Prostate gland (tissue), 2 donors: ENCODE measurements around the gene PIGN. TPM values are rescaled to one million over a fixed set of nuclear protein-coding genes. Genes with fewer than 3 reads are reported as not detected.

Source experiments
- DNase-seq: peaks from one replicate; pipeline ENCODE4 v3.0.0-alpha.2; 2019; ENCODE audit warnings: low spot score
- H3K27ac ChIP-seq, 2 donors: fragments of 200-600 bp; sonication (generic); 2 replicates each; pipeline ENCODE4 v1.5.1; 2017 to 2019
- H3K27me3 ChIP-seq: fragments of 200-600 bp; sonication (generic); replicated peaks from 2 replicates; pipeline ENCODE4 v1.5.1; 2019; ENCODE audit not compliant: insufficient read depth
- H3K36me3 ChIP-seq, 2 donors: fragments of 200-600 bp; sonication (generic); 1 replicate in 1 of 2; 2 replicates in 1 of 2; pipeline versions ENCODE4 v1.5.1 to v1.8.1; 2017 to 2019
- H3K4me1 ChIP-seq: fragments of 200-600 bp; sonication (generic); replicated peaks from 2 replicates; pipeline ENCODE4 v1.5.1; 2019
- H3K4me3 ChIP-seq, 2 donors: fragments of 200-600 bp; sonication (generic); 2 replicates each; pipeline ENCODE4 v1.5.1; 2017 to 2019
- H3K9me3 ChIP-seq: fragments of 200-600 bp; sonication (generic); 2 replicates; pipeline ENCODE4 v1.5.1; 2017
- POLR2A ChIP-seq: fragments of 450-650 bp; IDR thresholded peaks from one replicate; pipeline ENCODE4 v1.6.1; 2016; ENCODE audit warnings: antibody characterized with exemption, mild to moderate bottlenecking
- POLR2AphosphoS5 ChIP-seq: sonication (generic); formaldehyde crosslinking; IDR thresholded peaks from one replicate; pipeline ENCODE4 v1.6.1; 2017; ENCODE audit warnings: antibody characterized with exemption
- WGBS: methylation state at CpG from one replicate; pipeline ENCODE4 v1.1.5; 2018; 5-methylcytosine and 5-hydroxymethylcytosine counted together
- intact Hi-C: fragments of 100-400 bp; cut with DNase I; formaldehyde crosslinking; loops from one replicate; pipeline ENCODE4 v1.14.2; 2022
- total RNA-seq, 2 donors: library from RNA; depleted of rRNA; stranded (reverse); fragments of >200 nt; gene quantifications; one replicate each; pipeline ENCODE4 v1.1.0, GENCODE V29; 2016
- TF ChIP-seq, protein P1 (sequence below), 4 experiments: fragments of 200-600 bp in 2 of 4; fragments of 450-650 bp in 2 of 4; sonication (generic) in 2 of 4; IDR thresholded peaks; 1 replicate in 3 of 4; 2 replicates in 1 of 4; pipeline ENCODE4 v1.5.1; 2016 to 2019; ENCODE audit warnings: antibody characterized with exemption in 4 of 4, mild to moderate bottlenecking in 2 of 4, moderate library complexity in 2 of 4

The PIGN gene
- total RNA-seq, 2 donors from 2014 or later: 30.3 to 39.6 TPM

DNA sequence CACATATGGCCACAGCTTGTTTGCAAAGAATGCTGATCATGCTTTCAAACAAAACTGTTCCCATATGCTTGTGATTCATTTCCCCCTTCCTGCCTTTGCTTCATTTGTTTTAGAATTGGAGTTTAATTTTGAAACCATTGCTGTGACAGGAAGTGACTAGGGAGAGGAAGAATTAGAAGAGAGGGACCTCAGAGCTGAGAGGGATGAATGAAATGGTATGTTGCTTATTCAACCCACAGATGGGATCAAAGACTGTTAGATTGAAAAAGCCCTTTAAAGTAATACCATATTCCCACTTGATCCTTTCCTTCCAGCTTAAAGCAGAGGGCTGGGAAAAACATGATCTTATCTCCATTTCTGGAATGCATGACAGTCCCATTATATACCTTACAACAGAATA lies 187.9 kb downstream of the PIGN start:
- intact Hi-C loops: no loop called here
- Histone ChIP-seq H3K27me3 (no peaks in the 10 kb centered on the region), H3K9me3 (no peaks in the 10 kb centered on the region), H3K4me1 (no peaks in the 10 kb centered on the region), H3K4me3 (no peak overlapping the region), H3K27ac (no peak overlapping the region), H3K36me3 (no peaks in the 10 kb centered on the region)
- DNase-seq: no peak
- TF ChIP-seq POLR2AphosphoS5: no peak
- TF ChIP-seq POLR2A: no peak
- TF ChIP-seq, protein P1, sequence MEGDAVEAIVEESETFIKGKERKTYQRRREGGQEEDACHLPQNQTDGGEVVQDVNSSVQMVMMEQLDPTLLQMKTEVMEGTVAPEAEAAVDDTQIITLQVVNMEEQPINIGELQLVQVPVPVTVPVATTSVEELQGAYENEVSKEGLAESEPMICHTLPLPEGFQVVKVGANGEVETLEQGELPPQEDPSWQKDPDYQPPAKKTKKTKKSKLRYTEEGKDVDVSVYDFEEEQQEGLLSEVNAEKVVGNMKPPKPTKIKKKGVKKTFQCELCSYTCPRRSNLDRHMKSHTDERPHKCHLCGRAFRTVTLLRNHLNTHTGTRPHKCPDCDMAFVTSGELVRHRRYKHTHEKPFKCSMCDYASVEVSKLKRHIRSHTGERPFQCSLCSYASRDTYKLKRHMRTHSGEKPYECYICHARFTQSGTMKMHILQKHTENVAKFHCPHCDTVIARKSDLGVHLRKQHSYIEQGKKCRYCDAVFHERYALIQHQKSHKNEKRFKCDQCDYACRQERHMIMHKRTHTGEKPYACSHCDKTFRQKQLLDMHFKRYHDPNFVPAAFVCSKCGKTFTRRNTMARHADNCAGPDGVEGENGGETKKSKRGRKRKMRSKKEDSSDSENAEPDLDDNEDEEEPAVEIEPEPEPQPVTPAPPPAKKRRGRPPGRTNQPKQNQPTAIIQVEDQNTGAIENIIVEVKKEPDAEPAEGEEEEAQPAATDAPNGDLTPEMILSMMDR (IDR thresholded peaks at IDR 0.05): no peak

DNA sequence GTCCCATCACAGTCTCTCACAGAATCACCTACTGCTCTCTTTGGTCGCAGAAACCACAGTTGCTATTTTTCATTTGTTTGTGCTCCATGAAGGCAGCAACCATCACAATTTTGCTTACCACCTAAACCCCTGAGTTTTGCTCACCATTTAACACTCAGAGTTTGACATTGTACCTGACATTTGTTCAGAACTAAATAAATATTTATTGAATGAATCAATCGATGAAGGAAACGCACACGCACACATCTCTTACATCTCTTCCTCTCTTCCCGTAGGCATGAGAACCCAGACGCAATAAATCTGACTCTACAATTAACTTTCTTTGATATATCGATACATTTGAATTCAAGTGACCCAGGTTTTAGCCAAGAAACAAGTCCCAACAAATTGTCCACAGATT lies 188.5 kb downstream of the PIGN start:
- no peak overlapping the region for H3K27ac ChIP-seq
- intact Hi-C loops: no loop called here
- TF ChIP-seq POLR2AphosphoS5: no peak
- H3K27me3 ChIP-seq: no peaks in the 10 kb centered on the region
- no peak for DNase-seq
- WGBS: 54% methylated on average over 7 of the region's 7 CpGs
- no peaks in the 10 kb centered on the region for H3K9me3 ChIP-seq
- H3K36me3 ChIP-seq: no peaks in the 10 kb centered on the region
- H3K4me3 ChIP-seq: no peak overlapping the region
- H3K4me1 ChIP-seq: no peaks in the 10 kb centered on the region

DNA sequence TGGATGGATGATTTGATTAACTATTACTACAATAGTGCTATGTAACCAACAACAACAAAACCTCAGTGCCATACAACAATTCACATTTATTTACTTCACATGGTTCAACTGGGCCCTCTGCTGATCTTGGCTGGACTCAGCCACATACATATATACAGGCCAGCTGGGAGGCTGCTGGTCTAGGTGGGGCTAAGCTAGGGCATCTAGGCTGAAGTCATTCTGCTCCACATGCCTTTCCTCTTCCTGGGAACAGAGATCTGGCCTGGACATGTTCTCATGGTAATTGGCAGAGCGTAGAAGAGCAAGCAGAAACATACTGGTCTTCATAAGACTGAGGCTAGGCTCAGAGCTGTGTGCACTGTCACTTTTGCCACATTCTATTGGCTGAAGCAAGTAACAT lies 191.2 kb downstream of the PIGN start:
- Histone ChIP-seq H3K36me3 (no peaks in the 10 kb centered on the region), H3K9me3 (no peaks in the 10 kb centered on the region), H3K4me1 (no peaks in the 10 kb centered on the region), H3K4me3 (no peak overlapping the region), H3K27me3 (no peaks in the 10 kb centered on the region), H3K27ac (no peak overlapping the region)
- WGBS: 100% methylated on average over 1 of the region's 1 CpG
- TF ChIP-seq POLR2AphosphoS5: no peak
- TF ChIP-seq, protein P1 (IDR thresholded peaks at IDR 0.05): no peak
- TF ChIP-seq POLR2A: no peak
- no peak for DNase-seq
- intact Hi-C loops: no loop called here

DNA sequence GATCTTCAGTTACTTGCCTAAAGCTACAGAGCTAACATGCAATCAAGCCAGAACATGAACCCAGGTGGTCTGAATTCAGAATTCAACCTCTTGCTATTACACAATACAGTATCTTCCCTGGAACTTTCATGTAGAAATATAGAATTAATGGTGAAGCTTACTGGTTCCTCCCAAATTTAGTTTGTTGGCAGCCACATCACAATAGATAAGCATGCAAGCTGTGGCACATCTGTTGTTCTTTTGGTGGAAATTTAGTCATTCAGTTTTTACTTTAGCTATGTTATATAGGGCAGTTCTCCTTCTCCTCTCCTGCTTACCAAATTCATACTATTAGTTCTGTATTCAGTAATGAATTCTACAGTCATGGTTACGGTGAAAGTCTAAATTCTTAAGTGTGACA lies 193.0 kb downstream of the PIGN start:
- H3K27me3 ChIP-seq: no peaks in the 10 kb centered on the region
- TF ChIP-seq POLR2A: no peak
- TF ChIP-seq, protein P1 (IDR thresholded peaks at IDR 0.05): no peak
- no peak for TF ChIP-seq POLR2AphosphoS5
- no peak overlapping the region for H3K27ac ChIP-seq
- H3K36me3 ChIP-seq: no peaks in the 10 kb centered on the region
- no peaks in the 10 kb centered on the region for H3K9me3 ChIP-seq
- no peak for DNase-seq
- H3K4me3 ChIP-seq: no peak overlapping the region
- 96% methylated on average over 1 of the region's 1 CpG for WGBS
- no peaks in the 10 kb centered on the region for H3K4me1 ChIP-seq
- intact Hi-C loops: no loop called here

DNA sequence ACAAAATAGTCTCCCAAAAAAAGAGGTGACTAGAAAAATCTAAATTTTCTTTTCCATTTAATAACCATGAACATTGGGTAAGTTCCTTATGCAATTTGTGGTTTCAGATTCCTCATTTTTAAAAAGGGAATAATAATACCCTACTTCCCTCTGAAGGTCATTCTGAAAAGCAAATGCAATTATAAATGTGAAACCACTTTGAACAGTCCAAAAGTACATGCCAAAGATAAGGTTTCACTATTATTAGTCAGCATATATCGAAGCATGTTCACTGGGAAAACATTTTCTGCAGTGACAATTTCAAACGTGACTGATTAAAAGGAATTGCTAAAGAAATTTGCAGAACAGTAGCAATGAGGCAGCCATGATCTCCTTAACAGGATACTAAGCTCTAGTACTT lies 193.9 kb downstream of the PIGN start:
- no peak overlapping the region for H3K4me3 ChIP-seq
- H3K9me3 ChIP-seq: no peaks in the 10 kb centered on the region
- WGBS: 7% methylated on average over 2 of the region's 2 CpGs
- H3K27ac ChIP-seq: no peak overlapping the region
- intact Hi-C loops: no loop called here
- TF ChIP-seq, protein P1 (IDR thresholded peaks at IDR 0.05): no peak
- TF ChIP-seq POLR2A: no peak
- no peak for TF ChIP-seq POLR2AphosphoS5
- no peak for DNase-seq
- H3K4me1 ChIP-seq: no peaks in the 10 kb centered on the region
- no peaks in the 10 kb centered on the region for H3K36me3 ChIP-seq
- H3K27me3 ChIP-seq: no peaks in the 10 kb centered on the region
